HEK293 (cell line): ENCODE results near the gene TRIM72.

Experiments used
- CTCF ChIA-PET: fragments of 350-600 bp; formaldehyde crosslinking; extraction: SDS; loops from one replicate; lab custom pipeline; 2021; ENCODE audit warnings: antibody characterized with exemption; lab: Yijun Ruan, JAX
- POLR2A ChIA-PET: fragments of 300-600 bp; formaldehyde crosslinking; extraction: SDS; loops from one replicate; lab custom pipeline; 2020; ENCODE audit warnings: antibody characterized with exemption, inconsistent platforms; lab: Yijun Ruan, JAX
- H3K27ac ChIP-seq: fragments of 200-500 bp; sonication (Bioruptor generic); 2 replicates; pipeline ENCODE4 v1.5.1; 2014; ENCODE audit warnings: low read depth, low read length, control low read depth, inconsistent platforms; ENCODE audit errors: extremely low read depth
- H3K36me3 ChIP-seq, 2 experiments: fragments of 200-500 bp in 1 of 2; sonication (Bioruptor generic) in 1 of 2; 1 replicate in 1 of 2; 2 replicates in 1 of 2; pipeline ENCODE4 v1.5.1; 2014 to 2017; ENCODE audit warnings: inconsistent platforms in 2 of 2, low read length in 2 of 2; ENCODE audit not compliant: control insufficient read depth in 2 of 2, insufficient read depth in 1 of 2
- H3K4me1 ChIP-seq: fragments of 200-500 bp; sonication (Bioruptor generic); 2 replicates; pipeline ENCODE4 v1.5.1; 2014; ENCODE audit warnings: mild to moderate bottlenecking, low read length, inconsistent platforms; ENCODE audit not compliant: control insufficient read depth, insufficient read depth
- H3K4me3 ChIP-seq: 2 replicates; pipeline ENCODE4 v1.5.1; 2011; ENCODE audit warnings: low read depth, mild to moderate bottlenecking, control low read depth, low read length, moderate library complexity
- H3K9me3 ChIP-seq: fragments of 200-500 bp; sonication (Bioruptor generic); 2 replicates; pipeline ENCODE4 v1.5.1; 2014; ENCODE audit warnings: low read depth, low read length, inconsistent platforms; ENCODE audit not compliant: control insufficient read depth, insufficient read depth
- ATF2 ChIP-seq: fragments of 450-650 bp; formaldehyde crosslinking; IDR thresholded peaks from 2 replicates; pipeline ENCODE4 v1.5.1; 2016; ENCODE audit warnings: missing biosample characterization, missing genetic modification characterization, low read depth
- GLI4 ChIP-seq: fragments of 450-650 bp; formaldehyde crosslinking; IDR thresholded peaks from 2 replicates; pipeline ENCODE4 v1.5.1; 2016; ENCODE audit warnings: missing biosample characterization, missing genetic modification characterization
- KLF1 ChIP-seq: fragments of 450-650 bp; formaldehyde crosslinking; IDR thresholded peaks from 2 replicates; pipeline ENCODE4 v1.5.1; 2016; ENCODE audit warnings: missing biosample characterization, missing genetic modification characterization
- OVOL3 ChIP-seq: fragments of 450-650 bp; formaldehyde crosslinking; IDR thresholded peaks from 2 replicates; pipeline ENCODE4 v1.5.1; 2016; ENCODE audit warnings: missing biosample characterization, missing genetic modification characterization
- RBAK ChIP-seq: fragments of 450-650 bp; formaldehyde crosslinking; IDR thresholded peaks from 2 replicates; pipeline ENCODE4 v1.5.1; 2016; ENCODE audit warnings: missing biosample characterization, missing genetic modification characterization
- WT1 ChIP-seq: fragments of 450-650 bp; formaldehyde crosslinking; IDR thresholded peaks from 2 replicates; pipeline ENCODE4 v1.5.1; 2016; ENCODE audit warnings: missing biosample characterization, missing genetic modification characterization
- YY1 ChIP-seq: fragments of 450-650 bp; formaldehyde crosslinking; IDR thresholded peaks from 2 replicates; pipeline ENCODE4 v1.5.1; 2018; ENCODE audit warnings: missing biosample characterization, missing genetic modification characterization
- ZBTB21 ChIP-seq: fragments of 450-650 bp; formaldehyde crosslinking; IDR thresholded peaks from 2 replicates; pipeline ENCODE4 v1.5.1; 2017; ENCODE audit warnings: missing biosample characterization, missing genetic modification characterization
- ZBTB8A ChIP-seq: fragments of 450-650 bp; formaldehyde crosslinking; IDR thresholded peaks from 2 replicates; pipeline ENCODE4 v1.5.1; 2016; ENCODE audit warnings: missing biosample characterization, missing genetic modification characterization
- ZNF2 ChIP-seq: fragments of 450-650 bp; formaldehyde crosslinking; IDR thresholded peaks from 2 replicates; pipeline ENCODE4 v1.5.1; 2016; ENCODE audit warnings: missing biosample characterization, missing genetic modification characterization
- ZNF350 ChIP-seq: fragments of 450-650 bp; formaldehyde crosslinking; IDR thresholded peaks from 2 replicates; pipeline ENCODE4 v1.5.0; 2017; ENCODE audit warnings: missing biosample characterization, mild to moderate bottlenecking, missing genetic modification characterization
- ZNF391 ChIP-seq: fragments of 450-650 bp; formaldehyde crosslinking; IDR thresholded peaks from 2 replicates; pipeline ENCODE4 v1.5.1; 2016; ENCODE audit warnings: low read depth, missing biosample characterization, missing genetic modification characterization, borderline replicate concordance
- ZNF394 ChIP-seq: fragments of 450-650 bp; formaldehyde crosslinking; IDR thresholded peaks from 2 replicates; pipeline ENCODE4 v1.5.1; 2016; ENCODE audit warnings: missing biosample characterization, missing genetic modification characterization, mild to moderate bottlenecking, moderate library complexity, borderline replicate concordance
- ZNF423 ChIP-seq: fragments of 450-650 bp; formaldehyde crosslinking; IDR thresholded peaks from 2 replicates; pipeline ENCODE4 v1.5.1; 2016; ENCODE audit warnings: missing biosample characterization, missing genetic modification characterization
- ZNF449 ChIP-seq: fragments of 450-650 bp; formaldehyde crosslinking; IDR thresholded peaks from 2 replicates; pipeline ENCODE4 v1.5.1; 2017; ENCODE audit warnings: missing biosample characterization, mild to moderate bottlenecking, missing genetic modification characterization, moderate library complexity
- ZNF580 ChIP-seq: fragments of 450-650 bp; formaldehyde crosslinking; IDR thresholded peaks from 2 replicates; pipeline ENCODE4 v1.5.1; 2016; ENCODE audit warnings: missing biosample characterization, missing genetic modification characterization
- ZNF777 ChIP-seq: fragments of 450-650 bp; formaldehyde crosslinking; IDR thresholded peaks from 2 replicates; pipeline ENCODE4 v1.5.1; 2017; ENCODE audit warnings: missing biosample characterization, missing genetic modification characterization, borderline replicate concordance
- ZNF791 ChIP-seq: fragments of 450-650 bp; formaldehyde crosslinking; IDR thresholded peaks from 2 replicates; pipeline ENCODE4 v1.5.1; 2016; ENCODE audit warnings: missing biosample characterization, missing genetic modification characterization
- TF ChIP-seq, protein P1 (sequence below): fragments of 450-650 bp; formaldehyde crosslinking; IDR thresholded peaks from 2 replicates; pipeline ENCODE4 v1.5.1; 2016; ENCODE audit warnings: missing biosample characterization, missing genetic modification characterization
- TF ChIP-seq, protein P2 (sequence below): fragments of 450-650 bp; formaldehyde crosslinking; conservative IDR thresholded peaks from 2 replicates; pipeline ENCODE4 v1.5.1; 2016; ENCODE audit warnings: low read depth, missing biosample characterization, missing genetic modification characterization
- TF ChIP-seq, protein P3 (sequence below): fragments of 450-650 bp; formaldehyde crosslinking; IDR thresholded peaks from 2 replicates; pipeline ENCODE4 v1.5.1; 2016; ENCODE audit warnings: missing biosample characterization, missing genetic modification characterization

TRIM72 gene

DNA sequence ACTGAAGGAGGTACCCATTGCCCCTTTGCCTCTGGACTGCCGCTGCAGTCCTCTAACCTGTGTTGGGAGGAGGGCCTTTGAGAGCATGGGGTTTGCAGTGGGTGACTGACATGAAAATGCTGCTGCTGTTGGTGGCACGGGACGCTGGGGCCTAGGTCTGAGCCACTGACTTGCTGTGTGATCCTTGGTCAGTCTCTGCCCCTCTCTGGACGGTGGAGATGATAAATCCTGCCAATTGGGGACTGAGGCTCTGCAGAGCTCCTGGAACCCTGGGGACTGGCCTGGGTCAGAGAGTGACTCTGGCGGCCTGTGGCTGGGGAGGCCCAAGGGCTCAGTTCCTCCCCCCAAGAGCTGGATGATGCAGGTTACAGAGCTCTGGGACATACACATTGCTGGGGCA lies 9.1 kb downstream of the TRIM72 start (continued):
- TF ChIP-seq, protein P1, sequence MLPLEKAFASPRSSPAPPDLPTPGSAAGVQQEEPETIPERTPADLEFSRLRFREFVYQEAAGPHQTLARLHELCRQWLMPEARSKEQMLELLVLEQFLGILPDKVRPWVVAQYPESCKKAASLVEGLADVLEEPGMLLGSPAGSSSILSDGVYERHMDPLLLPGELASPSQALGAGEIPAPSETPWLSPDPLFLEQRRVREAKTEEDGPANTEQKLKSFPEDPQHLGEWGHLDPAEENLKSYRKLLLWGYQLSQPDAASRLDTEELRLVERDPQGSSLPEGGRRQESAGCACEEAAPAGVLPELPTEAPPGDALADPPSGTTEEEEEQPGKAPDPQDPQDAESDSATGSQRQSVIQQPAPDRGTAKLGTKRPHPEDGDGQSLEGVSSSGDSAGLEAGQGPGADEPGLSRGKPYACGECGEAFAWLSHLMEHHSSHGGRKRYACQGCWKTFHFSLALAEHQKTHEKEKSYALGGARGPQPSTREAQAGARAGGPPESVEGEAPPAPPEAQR (tag by site-specific recombination): no peak
- TF ChIP-seq, protein P2, sequence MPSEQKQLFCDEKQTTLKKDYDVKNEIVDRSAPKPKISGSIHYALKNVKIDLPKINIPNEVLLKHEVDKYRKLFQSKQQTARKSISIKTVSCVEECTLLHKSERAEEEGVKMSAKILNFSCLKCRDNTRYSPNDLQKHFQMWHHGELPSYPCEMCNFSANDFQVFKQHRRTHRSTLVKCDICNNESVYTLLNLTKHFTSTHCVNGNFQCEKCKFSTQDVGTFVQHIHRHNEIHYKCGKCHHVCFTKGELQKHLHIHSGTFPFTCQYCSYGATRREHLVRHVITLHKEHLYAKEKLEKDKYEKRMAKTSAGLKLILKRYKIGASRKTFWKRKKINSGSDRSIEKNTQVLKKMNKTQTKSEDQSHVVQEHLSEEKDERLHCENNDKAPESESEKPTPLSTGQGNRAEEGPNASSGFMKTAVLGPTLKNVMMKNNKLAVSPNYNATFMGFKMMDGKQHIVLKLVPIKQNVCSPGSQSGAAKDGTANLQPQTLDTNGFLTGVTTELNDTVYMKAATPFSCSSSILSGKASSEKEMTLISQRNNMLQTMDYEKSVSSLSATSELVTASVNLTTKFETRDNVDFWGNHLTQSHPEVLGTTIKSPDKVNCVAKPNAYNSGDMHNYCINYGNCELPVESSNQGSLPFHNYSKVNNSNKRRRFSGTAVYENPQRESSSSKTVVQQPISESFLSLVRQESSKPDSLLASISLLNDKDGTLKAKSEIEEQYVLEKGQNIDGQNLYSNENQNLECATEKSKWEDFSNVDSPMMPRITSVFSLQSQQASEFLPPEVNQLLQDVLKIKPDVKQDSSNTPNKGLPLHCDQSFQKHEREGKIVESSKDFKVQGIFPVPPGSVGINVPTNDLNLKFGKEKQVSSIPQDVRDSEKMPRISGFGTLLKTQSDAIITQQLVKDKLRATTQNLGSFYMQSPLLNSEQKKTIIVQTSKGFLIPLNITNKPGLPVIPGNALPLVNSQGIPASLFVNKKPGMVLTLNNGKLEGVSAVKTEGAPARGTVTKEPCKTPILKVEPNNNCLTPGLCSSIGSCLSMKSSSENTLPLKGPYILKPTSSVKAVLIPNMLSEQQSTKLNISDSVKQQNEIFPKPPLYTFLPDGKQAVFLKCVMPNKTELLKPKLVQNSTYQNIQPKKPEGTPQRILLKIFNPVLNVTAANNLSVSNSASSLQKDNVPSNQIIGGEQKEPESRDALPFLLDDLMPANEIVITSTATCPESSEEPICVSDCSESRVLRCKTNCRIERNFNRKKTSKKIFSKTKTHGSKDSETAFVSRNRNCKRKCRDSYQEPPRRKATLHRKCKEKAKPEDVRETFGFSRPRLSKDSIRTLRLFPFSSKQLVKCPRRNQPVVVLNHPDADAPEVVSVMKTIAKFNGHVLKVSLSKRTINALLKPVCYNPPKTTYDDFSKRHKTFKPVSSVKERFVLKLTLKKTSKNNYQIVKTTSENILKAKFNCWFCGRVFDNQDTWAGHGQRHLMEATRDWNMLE (tag by site-specific recombination): no peak
- no peak for TF ChIP-seq RBAK (tag by site-specific recombination)
- no peak for TF ChIP-seq ZNF580 (tag by site-specific recombination)
- no peak for TF ChIP-seq OVOL3
- no peak for TF ChIP-seq GLI4 (tag by site-specific recombination)
- TF ChIP-seq, protein P3, sequence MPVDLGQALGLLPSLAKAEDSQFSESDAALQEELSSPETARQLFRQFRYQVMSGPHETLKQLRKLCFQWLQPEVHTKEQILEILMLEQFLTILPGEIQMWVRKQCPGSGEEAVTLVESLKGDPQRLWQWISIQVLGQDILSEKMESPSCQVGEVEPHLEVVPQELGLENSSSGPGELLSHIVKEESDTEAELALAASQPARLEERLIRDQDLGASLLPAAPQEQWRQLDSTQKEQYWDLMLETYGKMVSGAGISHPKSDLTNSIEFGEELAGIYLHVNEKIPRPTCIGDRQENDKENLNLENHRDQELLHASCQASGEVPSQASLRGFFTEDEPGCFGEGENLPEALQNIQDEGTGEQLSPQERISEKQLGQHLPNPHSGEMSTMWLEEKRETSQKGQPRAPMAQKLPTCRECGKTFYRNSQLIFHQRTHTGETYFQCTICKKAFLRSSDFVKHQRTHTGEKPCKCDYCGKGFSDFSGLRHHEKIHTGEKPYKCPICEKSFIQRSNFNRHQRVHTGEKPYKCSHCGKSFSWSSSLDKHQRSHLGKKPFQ (tag by site-specific recombination): no peak
- TF ChIP-seq ZBTB21: no peak
- no peak for TF ChIP-seq ZNF791 (tag by site-specific recombination)
- TF ChIP-seq ATF2 (tag by site-specific recombination): no peak
- no peak for TF ChIP-seq ZBTB8A (tag by site-specific recombination)
- TF ChIP-seq YY1 (tag by site-specific recombination): no peak

DNA sequence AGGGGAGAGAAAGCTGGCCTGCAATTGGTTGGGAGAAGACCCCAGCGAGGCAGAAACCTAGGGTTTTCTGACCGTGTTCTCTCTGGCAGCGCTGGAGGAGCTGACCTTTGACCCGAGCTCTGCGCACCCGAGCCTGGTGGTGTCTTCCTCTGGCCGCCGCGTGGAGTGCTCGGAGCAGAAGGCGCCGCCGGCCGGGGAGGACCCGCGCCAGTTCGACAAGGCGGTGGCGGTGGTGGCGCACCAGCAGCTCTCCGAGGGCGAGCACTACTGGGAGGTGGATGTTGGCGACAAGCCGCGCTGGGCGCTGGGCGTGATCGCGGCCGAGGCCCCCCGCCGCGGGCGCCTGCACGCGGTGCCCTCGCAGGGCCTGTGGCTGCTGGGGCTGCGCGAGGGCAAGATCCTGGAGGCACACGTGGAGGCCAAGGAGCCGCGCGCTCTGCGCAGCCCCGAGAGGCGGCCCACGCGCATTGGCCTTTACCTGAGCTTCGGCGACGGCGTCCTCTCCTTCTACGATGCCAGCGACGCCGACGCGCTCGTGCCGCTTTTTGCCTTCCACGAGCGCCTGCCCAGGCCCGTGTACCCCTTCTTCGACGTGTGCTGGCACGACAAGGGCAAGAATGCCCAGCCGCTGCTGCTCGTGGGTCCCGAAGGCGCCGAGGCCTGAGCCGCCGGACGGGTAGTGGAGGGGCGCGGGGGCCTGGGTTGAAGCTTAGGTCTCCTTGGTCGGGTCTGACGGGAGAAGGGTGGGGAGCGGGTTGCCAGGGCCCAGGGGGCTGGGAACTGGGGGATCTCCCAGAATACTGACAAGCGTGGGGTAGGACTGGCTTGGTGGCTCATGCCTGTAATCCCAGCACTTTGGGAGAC lies 10.4 kb downstream of the TRIM72 start:
- POLR2A ChIA-PET: no interaction called here
- Histone ChIP-seq H3K27ac (no peak overlapping the region), H3K9me3 (no peaks in the 10 kb centered on the region), H3K36me3 (no peaks in the 10 kb centered on the region), H3K4me1 (no peaks in the 10 kb centered on the region), H3K4me3 (no peak overlapping the region)
- CTCF ChIA-PET: no interaction called here
- TF ChIP-seq ZNF777 (no peak), ZNF2 (tag by site-specific recombination) (no peak), WT1 (tag by site-specific recombination) (no peak), ZBTB21 (no peak), ZNF449 (tag by site-specific recombination) (no peak), KLF1 (tag by site-specific recombination) (no peak), ZNF394 (tag by site-specific recombination) (no peak), ZNF391 (tag by site-specific recombination) (no peak), ZNF350 (tag by site-specific recombination) (no peak), ZNF423 (tag by site-specific recombination) (no peak)
